Gastrocnemius medialis (tissue), 4 donors: ENCODE data around the gene NLRP9.

Source experiments
- CTCF ChIP-seq, 5 experiments: fragments of 450-650 bp in 3 of 5; fragments of 200-600 bp in 2 of 5; sonication (generic) in 2 of 5; IDR thresholded peaks in 4 of 5; conservative IDR thresholded peaks in 1 of 5; 1 replicate in 4 of 5; 2 replicates in 1 of 5; pipeline ENCODE4 v1.5.1; 2016 to 2019; ENCODE audit warnings: antibody characterized with exemption in 5 of 5, mild to moderate bottlenecking in 3 of 5, moderate library complexity in 3 of 5
- POLR2A ChIP-seq, 2 donors: fragments of 450-650 bp; IDR thresholded peaks; one replicate each; pipeline ENCODE4 v1.6.1; 2017; ENCODE audit warnings: antibody characterized with exemption in 2 of 2, mild to moderate bottlenecking in 2 of 2, moderate library complexity in 2 of 2

- TF ChIP-seq CTCF (IDR thresholded peaks at IDR 0.05 in 4 of 5, conservative IDR thresholded peaks at IDR 0.05 in 1 of 5) = no peak
- TF ChIP-seq POLR2A (IDR thresholded peaks at IDR 0.05) = no peak
Measured at GRCh38 chr19:55669418-55670279, 68.6 kb downstream of the NLRP9 start.
